HL-60 (cell line): Measurements from ENCODE around the gene BLZF1.
"Not testable (repeated sequence)": the region's sequence is repeated elsewhere in the genome, so short reads cannot be mapped to it uniquely, and the experiment has no call there.

Experiments
- CTCF ChIP-seq: IDR thresholded peaks from one replicate; pipeline ENCODE4 v1.5.1; 2011; ENCODE audit warnings: low read length, control low read depth, inconsistent platforms; ENCODE audit not compliant: insufficient read depth
- POLR2AphosphoS5 ChIP-seq: IDR thresholded peaks from 2 replicates; pipeline ENCODE4 v1.6.1; 2012; ENCODE audit warnings: low read depth
- REST ChIP-seq: IDR thresholded peaks from 2 replicates; pipeline ENCODE4 v1.6.1; 2012; ENCODE audit warnings: low read depth; ENCODE audit not compliant: insufficient replicate concordance

- TF ChIP-seq CTCF, POLR2AphosphoS5, REST: not testable (repeated sequence)
Measured at GRCh38 chr1:169336947-169337715, 30.9 kb upstream of the BLZF1 start.
